Smooth muscle cell of trachea (primary cell): ENCODE data around the gene SPATA24. TPM values are rescaled to one million over a fixed set of nuclear protein-coding genes. Genes with fewer than 3 reads are reported as not detected.

ENCODE experiments used
- total RNA-seq: library from RNA; depleted of rRNA; stranded (reverse); fragments of >200 nt; gene quantifications from 2 replicates; pipeline ENCODE4 v1.2.1, GENCODE V29; 2014

Gene SPATA24, protein sequence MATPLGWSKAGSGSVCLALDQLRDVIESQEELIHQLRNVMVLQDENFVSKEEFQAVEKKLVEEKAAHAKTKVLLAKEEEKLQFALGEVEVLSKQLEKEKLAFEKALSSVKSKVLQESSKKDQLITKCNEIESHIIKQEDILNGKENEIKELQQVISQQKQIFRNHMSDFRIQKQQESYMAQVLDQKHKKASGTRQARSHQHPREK
- 2.5 and 10.9 TPM in 2 replicates for total RNA-seq

DNA sequence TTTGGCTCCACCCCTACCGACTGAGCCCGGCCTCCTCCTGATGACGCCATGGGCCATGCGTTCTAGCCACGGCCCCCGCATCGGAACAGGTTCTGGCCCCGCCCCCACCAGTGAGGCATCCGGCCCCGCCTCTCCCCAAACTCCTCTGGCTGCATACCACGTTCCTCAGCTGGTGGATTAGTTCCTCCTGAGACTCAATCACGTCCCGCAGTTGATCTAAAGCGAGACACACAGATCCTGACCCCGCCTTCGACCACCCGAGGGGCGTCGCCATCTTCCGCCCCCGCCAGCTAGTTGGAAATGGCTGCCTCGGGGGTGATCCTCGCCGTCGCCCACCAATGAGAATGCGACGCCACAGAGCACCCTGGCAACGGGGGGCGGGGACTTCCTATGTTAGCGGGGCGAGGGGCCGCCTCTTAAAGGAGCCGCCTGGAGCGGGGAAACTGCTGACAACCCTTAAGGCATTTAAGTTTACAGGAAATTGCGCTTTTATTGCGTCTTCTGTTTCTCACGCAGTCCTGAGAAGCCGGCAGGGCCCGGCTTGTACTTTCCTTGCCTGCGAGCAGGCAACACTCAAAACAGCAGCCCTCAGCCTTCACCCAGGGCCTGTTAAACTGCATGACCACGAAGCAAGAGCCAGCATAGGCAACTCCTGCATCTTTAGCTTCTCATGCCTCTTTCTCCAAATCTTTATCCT, at the start of gene SPATA24:
Gene SPATA24 (minus strand): TSS at position 303 of the 697 bp plus-strand sequence. CDS start 29 bp downstream, at position 274.

DNA sequence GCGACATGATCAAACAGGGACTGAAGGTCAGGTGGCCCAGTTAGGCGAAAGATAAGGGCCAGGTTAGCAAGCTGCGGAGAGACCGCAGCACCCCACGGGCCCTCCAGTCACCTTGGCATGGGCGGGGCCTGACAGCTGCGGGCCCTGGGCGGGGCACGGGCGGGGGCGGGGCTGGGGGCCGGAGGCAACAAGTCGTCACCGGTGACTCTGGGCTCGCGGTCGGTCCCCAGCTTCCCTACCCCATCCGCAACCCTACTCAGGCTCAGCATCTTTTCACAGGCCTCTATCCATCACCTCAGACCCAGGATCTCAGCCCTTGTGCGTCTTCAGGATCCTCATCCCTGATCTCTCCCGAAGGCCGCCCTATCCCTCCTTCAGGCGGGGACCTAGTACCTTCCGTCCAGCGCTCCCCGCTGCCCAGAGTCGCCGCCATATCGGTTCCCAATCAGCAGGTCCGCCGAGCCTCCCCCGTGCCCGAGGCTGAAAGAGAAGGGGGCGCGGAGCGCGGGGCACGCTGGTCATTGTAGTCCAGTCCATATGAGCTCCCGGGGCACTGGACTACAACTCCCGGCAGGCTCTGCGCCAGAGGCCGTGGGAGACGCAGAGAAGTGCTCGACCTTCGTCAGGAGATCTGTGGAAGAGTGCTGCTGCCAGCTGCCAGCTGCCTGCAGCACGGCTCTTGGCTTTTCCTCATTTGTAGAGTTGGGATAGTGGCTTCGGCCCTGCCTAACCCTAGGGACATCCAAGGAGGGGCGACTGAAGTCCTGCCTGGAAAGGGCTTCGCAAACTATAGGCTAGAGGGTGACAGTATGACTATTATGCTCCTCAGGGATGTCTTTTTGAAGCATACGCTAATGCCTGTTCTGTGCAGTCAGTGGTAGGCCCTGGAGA, 35.4 kb upstream of the SPATA24 start, which contains the start of gene DNAJC18:
Gene DNAJC18 (minus strand): TSS at position 513 of the 891 bp plus-strand sequence. CDS start 80 bp downstream, at position 433.

DNA sequence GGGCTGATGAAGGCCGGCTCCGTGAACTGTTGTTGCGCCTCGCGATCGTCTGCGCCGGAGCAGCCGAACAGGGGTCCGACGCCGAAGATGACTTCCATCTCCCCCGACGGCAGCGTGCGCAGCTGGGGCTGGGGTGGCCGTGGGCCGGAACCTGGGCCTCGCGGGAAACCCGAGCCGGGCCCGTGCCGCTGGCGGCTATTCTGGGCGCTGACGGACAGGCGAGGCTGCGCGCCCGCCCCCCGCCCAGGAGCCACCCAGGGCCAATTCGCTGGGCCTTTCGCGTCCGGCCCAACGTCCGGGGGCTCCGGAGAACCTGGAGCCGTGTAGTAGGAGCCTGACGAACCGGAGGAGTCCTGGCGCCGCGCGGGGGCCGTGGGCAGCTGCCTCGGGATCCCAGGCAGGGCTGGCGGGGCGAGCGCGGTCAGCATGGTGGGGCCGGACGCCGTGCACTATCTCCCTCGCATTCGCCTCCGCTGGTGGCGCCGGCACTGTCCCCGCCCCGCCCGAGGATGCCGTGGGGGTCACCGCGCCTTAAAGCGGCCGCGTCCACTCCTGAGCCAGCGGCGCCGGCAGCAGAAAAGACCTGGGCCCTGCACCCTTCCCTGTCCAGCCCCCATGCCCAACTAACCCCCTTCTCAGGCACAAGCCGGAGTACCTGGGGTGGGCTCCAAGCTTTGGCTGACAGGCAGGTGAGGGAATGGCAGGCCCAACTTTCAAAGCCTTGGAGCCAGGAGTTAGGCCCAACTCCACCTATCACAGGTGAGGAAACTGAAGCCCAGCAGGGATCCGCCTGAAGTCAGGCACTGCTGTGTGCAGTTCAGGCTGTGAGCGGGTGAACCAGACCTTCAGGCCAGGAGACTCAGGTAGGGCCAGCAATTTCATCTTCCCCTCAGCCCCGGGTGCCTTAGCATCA, 9.0 kb downstream of the SPATA24 start, which contains the start of gene PROB1:
Gene PROB1 (minus strand): TSS at position 451 of the 913 bp plus-strand sequence. CDS start 23 bp downstream, at position 428.

DNA sequence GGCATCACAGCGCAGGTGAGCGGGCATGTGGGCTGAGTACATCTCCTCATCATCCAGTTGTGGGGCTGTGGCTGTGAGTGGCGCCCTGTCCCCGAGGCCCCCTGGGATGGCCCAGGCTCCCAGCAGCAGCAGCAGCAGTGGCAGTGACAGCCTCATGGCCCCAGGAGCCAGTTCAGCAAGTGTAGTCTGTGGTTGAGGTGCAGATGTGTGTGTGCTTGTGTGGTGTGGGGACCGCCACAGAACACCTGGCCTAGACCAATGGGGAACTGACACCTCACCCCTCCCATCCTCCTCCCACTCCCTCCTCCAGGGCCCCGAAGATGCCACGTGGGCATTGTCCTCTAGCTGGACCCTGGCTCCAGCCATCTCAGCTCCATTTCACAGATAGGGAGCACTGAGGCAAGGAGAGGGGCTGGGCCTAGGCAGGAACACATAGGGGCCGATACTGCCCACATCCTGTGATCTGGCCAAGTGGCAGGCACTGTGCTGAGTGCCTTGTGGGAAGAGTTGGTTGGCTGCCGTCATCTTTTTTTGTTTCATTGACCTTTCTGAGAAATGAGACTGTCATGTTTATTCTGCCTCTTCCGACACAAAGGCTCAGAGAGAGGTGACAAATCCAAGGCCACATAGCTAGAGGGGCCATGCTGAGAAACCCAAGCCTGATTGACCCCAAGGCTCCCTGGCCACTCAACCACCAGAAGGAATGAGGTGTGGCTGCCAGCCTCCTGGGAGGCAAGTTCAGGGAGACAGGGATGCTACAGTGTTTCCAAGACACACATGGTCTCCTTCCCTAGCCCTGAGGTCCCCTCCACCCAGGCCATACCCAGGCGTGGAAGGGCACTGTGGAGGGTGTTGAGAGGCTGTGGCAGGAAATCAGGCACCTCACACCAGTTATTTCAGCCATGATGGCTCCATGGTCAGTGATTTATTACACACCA, 13.9 kb downstream of the SPATA24 start, which contains the start of gene MZB1:
Gene MZB1 (minus strand): TSS at position 213 of the 938 bp plus-strand sequence. CDS start 57 bp downstream, at position 156.

DNA sequence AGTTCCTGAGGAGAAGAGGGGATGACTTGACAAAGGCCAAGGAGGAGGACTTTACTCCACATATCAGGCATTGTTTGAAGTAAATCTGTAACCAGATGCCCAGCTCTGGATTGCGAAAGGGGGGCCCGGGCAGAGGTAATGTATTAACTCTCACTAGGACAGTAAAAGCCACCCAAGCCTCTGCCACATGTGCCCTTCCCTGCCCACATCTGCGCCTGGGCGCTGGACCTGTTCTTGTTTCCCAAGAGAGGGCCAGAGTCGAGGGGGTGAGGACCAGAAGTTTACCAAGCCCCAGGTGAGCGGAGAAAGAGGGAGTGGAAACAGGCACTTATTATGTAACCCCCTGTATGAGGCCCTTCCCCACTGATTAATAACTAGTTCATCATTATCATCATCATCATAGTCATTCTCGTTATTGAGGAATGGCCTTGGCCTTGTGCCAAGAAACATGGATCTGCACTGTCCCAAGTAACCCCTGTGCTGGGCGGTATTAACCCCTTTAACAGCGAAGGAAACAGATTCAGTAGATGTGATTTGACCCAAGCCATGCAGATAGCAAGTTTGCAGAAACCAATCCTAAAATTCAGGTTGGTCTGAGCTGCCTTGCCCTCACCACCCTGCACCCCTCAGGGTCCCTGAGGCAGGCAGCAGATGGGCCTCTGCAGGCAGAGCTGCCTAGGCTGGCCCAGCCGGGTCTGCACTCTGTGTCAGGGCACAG, 20.5 kb downstream of the SPATA24 start, which contains the start of gene SLC23A1:
Gene SLC23A1 (minus strand): TSS at position 23 of the 718 bp plus-strand sequence. CDS start 44 bp downstream, outside the sequence.

Other genes with a start within 250 kb of the SPATA24 start
- gene SIL1, start 205.7 kb downstream of the SPATA24 start, total RNA-seq: 60.2 and 97.3 TPM in 2 replicates
- 196 and 339 TPM in 2 replicates for gene MATR3, start 110.3 kb downstream of the SPATA24 start, total RNA-seq
- 47.8 and 77.2 TPM in 2 replicates for gene PAIP2, start 62.2 kb downstream of the SPATA24 start, total RNA-seq
- 0.50 TPM in 1 of 2 replicates, not detected in the other for gene SLC23A1, start 20.8 kb downstream of the SPATA24 start, total RNA-seq
- not detected in 2 replicates for gene MZB1, start 14.2 kb downstream of the SPATA24 start, total RNA-seq
- gene PROB1, start 9.0 kb downstream of the SPATA24 start, total RNA-seq: 1.2 and 2.6 TPM in 2 replicates
- gene DNAJC18, start 35.4 kb upstream of the SPATA24 start, total RNA-seq: 10.9 and 12.4 TPM in 2 replicates
- gene ECSCR, start 58.7 kb upstream of the SPATA24 start, total RNA-seq: 0.33 and 1.2 TPM in 2 replicates
- not detected in 2 replicates for gene SMIM33, start 66.9 kb upstream of the SPATA24 start, total RNA-seq
- 58.9 and 67.6 TPM in 2 replicates for gene STING1, start 78.7 kb upstream of the SPATA24 start, total RNA-seq
- gene UBE2D2, start 157.2 kb upstream of the SPATA24 start, total RNA-seq: 50.0 and 61.2 TPM in 2 replicates
- gene CXXC5, start 244.3 kb upstream of the SPATA24 start, total RNA-seq: 57.9 and 140 TPM in 2 replicates